EH (cell line): ENCODE measurements around the gene SNRPD1.
"Not testable (repeated sequence)": the region's sequence is repeated elsewhere in the genome, so short reads cannot be mapped to it uniquely, and the experiment has no call there.

Experiments
- DNase-seq: peaks from one replicate; pipeline ENCODE4 v3.0.0-alpha.2; 2015; ENCODE audit warnings: low read depth

SNRPD1 gene

DNA sequence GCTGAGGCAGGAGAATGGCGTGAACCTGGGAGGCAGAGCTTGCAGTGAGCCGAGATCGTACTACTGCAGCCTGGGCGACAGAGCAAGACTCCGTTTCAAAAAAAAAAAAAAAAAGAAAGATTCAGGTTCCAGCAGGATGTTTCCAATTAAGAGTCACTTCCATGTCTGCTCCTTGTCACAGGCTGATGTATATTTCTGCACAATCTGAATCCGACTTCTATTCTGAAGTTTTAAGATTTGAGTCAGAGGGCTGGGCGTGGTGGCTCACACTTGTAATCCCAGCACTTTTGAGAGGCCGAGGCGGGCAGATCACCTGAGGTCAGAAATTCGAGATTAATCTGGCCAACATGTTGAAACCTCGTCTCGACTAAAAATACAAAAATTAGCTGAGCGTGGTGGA lies 24.7 kb downstream of the SNRPD1 start:
- no peak for DNase-seq

DNA sequence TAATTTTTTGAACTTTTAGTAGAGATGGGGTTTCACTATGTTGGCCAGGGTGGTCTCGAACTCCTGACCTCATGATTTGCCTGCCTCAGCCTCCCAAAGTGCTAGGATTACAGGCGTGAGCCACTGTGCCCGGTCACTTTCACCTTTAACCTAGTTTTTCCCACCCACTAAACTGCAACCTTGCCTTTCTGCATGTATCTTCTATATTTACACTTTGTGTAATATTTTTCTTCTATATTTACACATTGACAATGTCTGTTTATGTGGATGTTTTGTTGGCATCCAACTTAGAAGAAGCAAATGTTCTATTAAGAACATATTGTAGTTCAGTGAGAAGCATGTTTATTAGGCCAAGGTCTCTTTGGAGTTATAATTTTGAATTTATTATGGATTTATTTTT lies 26.7 kb downstream of the SNRPD1 start:
- DNase-seq: no peak

DNA sequence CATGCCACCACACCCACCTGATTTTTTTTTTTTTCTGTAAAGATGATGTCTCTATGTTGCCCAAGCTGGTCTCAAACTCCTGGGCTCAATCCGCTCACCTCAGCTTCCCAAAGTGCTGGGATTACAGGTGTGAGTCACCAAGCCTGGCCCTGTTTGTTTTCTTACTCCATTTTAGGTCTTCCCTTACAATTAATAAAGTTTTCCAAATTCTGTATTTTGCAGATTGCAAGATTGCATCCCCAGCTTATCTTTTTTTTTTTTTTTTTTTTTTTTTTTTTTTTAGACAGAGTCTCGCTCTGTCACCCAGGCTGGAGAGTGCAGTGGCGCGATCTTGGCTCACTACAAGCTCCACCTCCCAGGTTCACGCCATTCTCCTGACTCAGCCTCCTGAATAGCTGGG lies 28.3 kb downstream of the SNRPD1 start:
- not testable (repeated sequence) for DNase-seq

DNA sequence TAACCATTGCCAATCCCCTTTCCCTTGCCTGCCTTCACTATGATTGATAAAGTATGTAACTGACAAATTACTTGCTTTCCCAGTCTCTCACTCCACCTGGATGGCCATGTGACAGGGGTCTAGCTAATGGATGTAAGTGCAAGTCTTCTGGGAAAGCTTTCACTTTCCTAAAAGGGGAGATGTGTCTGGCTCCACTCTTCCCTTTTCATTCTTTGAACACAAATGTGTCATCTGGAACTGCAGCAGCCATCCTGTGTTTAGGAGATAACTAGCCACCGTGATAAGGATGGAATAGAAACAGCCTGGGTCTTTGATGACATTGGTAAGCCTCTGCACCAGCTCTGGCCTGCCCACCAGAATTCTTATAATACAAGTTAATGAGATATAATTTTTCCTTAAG lies 38.2 kb downstream of the SNRPD1 start:
- DNase-seq: no peak

DNA sequence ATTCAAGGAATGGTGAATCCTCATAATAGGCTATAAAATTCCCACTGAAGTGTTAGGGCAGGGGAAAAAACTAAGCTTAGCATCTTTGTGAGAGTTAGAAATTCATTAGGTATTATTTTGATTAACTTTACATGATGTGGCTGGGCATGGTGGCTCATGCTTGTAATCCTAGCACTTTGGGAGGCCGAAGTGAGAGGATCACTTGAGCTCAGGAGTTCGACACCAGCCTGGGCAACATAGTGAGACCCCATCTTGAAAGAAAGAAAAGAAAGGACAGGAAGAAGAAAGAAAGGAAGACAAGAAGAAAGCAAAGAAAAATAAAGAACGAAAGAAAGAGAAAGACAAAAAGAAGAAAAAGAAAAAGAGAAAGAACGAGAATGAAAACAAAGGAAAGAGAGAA lies 40.0 kb downstream of the SNRPD1 start:
- no peak for DNase-seq

DNA sequence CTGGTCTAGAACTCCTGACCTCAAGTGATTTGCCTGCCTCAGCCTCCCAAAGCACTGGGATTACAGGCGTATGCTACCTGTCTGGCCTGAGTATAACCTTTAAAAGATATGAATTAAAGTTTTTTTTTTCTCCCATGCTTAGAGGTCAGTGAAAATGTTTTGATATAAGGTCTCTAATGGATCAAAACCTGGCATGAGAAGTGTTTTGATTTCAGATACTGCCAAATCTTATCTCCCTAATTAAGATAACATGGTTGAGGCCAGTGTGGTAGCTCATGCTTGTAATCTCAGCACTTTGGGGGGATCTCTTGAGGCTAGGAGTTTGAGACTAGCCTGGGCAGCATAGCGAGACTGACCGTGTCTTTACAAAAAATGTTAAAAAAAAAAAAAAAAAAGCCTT lies 41.2 kb downstream of the SNRPD1 start:
- DNase-seq: no peak

DNA sequence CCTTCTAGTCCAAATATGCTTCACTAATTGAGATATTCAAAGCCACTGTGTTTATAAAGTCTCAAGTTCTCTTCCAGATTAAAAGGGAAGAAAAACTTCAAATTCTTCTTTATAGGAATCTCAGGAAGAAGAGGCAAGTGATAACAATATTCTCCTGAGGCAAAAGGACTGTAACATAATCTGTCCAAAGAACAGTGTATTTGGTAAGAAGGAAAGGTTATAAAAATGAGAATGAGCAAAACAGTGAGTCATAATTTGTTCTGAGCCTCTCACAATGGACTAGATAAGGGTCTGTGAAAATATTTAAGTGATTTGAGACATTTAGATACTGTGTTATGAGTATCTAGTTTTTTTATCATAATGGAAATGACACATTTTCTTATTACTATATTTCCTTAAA lies 44.3 kb downstream of the SNRPD1 start:
- DNase-seq: peak; percentile 64

DNA sequence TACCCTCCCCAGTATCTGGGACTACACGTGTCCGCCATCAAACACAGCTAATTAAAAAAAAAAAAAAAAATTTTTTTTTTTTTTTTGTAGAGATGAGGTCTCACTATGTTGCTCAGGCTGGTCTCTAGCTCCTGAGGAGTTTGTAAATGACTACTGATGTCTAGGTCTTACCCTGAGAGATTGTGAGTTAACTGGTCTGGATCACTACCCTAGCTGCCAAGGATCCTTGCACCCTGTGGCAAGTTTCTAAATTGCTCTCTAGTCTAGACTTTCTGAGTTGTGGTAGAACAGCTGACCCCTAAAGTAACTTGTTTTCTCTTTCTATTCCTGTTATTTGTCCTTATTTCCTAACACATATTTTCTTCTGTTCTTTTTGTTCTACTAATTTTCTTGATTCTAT lies 48.0 kb downstream of the SNRPD1 start:
- DNase-seq: no peak

DNA sequence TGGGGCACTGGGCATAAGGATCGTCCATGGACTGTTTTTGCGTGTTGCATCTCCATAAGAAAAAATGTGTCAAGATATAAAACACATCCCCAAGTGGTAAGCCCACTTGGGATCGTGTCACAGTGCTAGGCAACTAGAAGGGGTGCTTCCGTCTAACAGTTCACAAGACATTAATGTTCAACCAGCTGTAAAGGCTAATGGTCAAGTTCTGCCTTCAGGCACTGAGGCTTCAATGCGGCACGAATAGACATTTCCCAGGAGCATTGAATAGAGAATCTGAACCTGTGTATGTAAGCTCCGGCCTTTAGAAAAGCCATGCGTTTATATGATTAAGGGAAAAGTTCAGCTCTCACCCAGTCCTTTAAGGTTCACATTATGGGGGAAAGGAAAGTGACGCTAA lies 50.5 kb downstream of the SNRPD1 start:
- DNase-seq: no peak

DNA sequence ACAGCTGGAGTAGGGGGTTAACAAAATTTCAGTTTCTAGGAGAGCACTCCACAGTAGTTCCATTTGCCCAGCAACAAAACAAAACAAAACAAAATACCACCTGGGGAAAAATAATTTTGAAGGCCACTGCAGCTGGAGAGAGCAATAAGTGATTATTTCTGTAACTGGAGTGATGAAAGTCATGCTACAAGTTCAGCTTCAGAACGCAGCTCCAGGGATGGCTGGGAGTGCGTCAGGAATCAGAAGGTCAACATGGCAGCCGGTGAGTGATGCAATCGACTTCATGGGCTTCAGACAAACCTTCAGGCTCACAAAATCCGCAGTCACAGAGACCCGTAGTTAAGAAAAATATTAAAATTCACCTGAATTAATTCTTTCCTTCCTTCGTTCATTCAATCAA lies 51.5 kb downstream of the SNRPD1 start:
- no peak for DNase-seq

DNA sequence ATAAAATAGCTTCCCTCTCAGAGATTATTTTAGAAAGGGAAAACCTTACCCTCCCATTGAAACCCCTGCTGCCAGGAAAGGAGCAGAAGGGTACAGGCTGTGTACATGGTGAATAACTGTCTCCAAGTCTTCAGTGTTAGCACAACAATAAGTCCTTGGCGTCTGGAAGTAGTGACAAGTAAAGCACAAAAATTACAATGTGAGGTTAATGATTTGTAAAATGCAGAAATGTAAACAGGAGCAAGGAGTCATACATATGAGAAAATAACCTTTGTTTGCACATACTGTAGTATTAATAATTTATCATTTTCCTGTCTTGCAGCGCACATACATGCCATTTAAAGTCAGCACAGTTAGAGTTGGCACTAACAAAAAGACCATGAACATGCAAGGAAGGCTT lies 52.0 kb downstream of the SNRPD1 start:
- DNase-seq: no peak

DNA sequence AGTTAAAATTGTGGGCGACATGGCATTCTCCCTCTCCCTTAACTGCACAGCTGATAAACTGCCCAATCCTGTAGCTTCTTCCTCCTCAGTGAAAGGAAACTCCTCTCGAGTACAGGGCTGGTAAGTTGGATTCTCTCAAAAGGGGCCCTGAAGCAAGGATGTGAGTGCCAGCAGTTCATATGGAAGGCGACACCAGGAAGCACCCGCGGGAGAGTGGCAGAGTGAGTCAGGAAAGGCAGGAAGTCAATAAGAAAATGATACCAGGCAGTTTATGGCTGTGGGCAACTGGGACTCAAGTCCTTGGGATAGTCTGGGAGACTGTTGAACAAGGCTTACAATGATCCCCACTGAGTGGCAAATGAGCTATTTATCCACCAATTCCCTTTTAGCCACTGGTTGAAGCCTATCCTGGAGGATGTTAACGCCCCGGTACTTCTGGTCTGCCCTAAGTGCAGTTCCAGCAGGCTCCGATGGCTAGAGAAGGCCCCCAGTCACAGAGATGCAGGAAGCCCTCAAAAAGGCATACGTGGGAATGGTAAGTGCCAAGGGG lies 57.7 kb downstream of the SNRPD1 start:
- DNase-seq: peak; percentile 46

DNA sequence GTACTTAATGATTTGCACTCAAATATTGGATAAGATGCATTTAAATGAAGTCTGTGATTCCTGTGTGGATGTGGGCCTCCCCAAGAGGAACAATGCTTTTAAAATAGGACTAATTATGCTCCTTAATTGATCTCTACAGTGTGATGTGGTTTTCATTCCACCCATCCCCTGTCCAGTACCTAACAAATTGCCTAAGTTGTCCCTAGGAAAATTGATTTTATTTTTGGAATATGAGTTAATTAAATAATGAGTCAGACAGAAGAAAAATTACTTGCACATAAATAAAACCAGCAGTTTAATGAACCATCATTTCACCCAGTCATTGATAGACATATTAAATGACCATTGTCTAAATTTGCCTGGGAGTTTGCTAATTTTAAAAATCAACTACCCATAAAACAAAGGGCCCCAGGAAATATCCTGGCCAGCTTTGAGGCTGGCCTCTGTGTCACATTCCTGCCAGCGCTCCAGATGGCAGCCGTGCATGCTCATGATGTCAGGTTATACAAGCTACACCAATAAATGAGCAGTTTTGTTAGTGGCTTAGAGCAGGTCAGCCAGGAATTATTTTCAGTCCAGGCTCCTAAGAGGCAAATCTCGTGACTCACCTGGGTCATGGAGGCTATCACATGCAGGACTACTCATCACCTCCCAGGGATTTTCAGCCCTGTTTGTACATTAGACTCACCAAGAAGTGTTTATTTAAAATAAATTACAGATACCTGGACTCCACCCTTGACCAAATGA lies 60.6 kb downstream of the SNRPD1 start:
- DNase-seq: peak; percentile 47

DNA sequence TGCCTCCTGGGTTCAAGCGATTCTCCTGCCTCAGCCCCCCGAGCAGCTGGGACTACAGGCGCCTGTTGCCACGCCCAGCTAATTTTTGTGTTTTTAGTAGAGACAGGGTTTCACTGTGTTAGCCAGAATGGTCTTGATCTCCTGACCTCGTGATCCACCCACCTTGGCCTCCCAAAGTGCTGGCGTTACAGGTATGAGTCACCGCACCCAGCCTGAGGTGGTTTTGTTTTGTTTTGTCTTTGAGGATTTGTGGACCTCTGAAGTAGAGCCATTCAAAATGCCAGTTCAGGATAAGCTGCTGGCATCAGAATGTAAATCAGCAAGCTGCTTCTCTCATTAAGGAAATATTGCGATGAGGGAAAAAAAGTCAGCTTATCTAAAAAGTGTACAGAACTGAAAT lies 63.2 kb downstream of the SNRPD1 start:
- not testable (repeated sequence) for DNase-seq

DNA sequence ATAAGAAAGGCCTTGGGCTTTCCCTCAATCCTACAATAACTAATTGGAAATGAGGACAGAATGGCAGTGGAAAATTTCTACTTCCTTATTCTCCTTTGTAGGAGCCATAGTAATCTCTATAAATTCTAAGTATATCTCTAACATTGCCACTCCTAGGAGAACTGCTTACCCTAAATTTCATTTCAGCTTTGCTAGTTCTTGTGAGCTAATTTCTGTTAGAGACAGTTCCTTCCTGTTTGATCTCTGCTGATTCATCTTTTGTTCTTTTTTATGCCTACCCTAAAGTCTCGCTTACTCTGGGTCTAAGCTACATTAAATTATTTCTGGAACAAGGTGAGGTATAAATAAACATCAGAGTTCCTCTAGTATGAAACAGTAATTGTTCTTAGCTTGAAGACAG lies 66.7 kb downstream of the SNRPD1 start:
- no peak for DNase-seq

DNA sequence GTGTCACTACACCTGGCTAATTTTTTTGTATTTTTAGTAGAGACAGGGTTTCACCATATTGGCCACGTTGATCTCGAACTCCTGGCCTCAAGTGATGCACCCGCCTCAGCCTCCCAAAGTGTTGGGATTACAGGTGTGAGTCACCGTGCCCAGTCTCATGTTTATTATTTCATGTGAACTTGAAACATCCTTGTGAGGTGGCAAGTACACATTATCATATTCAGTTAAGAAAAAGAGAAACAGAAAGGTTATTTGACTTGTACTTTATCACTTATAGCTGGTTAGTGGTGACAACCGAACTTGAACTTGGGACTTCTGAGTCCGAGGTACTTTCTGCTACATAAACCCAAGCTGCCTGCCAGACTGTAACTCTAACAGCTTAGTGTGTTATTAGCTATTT lies 68.0 kb downstream of the SNRPD1 start:
- DNase-seq: no peak

DNA sequence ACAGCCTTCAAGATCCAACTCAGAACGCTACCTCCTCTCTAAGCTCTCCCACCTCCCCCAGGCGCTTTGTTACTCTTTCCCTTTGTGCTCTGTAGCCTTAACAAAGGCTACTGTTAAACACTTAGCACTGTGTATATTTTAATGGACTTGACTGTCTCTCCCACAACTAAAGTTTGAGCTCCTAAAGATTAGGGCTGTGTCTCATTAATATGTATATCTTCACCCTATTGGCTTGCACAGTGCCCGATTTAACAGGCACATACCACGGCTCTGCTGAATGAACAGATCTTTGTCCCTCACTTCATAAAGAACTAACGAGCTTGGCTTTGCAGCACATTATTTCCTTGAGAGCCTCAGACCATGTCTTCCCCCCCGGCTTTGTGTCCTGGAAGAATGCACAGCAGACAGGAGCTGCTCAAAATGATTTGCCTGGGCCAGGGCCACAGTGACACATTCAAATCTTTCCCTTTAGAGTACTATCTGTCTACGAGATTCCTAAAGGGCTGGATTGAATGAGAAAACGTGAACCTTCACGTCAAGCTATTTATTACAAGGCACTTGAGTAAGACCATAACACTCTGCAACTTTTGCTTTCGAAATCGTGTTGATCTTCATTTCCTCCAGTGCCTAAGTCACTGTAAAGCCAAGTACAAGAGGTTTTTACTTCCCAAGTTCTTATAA lies 70.4 kb downstream of the SNRPD1 start:
- peak; percentile 75 for DNase-seq
